Measurements from ENCODE around the gene CHST15. TPM values are rescaled to one million over a fixed set of nuclear protein-coding genes. Genes with fewer than 3 reads are reported as not detected.

CHST15 gene
- total and polyA plus RNA-seq, 2 of the 8 experiments (the other 6 are each of a cell fraction or from before 2014, with no cell fraction given): 8.8 to 9.1 TPM

GRCh38 chr10:124047427-124048152 is 45.8 kb downstream of the CHST15 start:
- 87% methylated on average over 6 of the region's 6 CpGs; no CpG with 5 or more reads in 1 of the 2 experiments for WGBS, 2 experiments (ENCODE audit: extremely low coverage in 1 of 2, insufficient coverage in 1 of 2, insufficient read length in 1 of 2, insufficient replicate concordance in 2 of 2, low coverage in 1 of 2, low lambda C conversion rate in 2 of 2, missing lambda C conversion rate in 1 of 2)
- CTCF ChIA-PET (ENCODE audit: partially characterized antibody): interaction anchor here (0.8 to 2.5 kb wide), 3 partner anchors 13 to 52 kb away, joined by 3 to 8 read pairs (median 3); no protein-coding TSS in a partner anchor

More at GRCh38 chr10:124047427-124048152, 45.8 kb downstream of the CHST15 start:
- DNase-seq (ENCODE audit: low read depth in 1 of 2, low spot score in 2 of 2) (no peak), FAIRE-seq (no peak)
- Histone ChIP-seq H2BK20ac (ENCODE audit: low read length) (no peak overlapping the region), H4K5ac (ENCODE audit: insufficient read length, low read depth, low read length) (no peak overlapping the region), H3K79me1 (ENCODE audit: low read depth, low read length) (peaks cover 3% of the 10 kb centered on the region; the same call in 1 of the 2 replicates), H3K23ac (ENCODE audit: insufficient read length) (no peak overlapping the region), H2AFZ (ENCODE audit: low read length) (no peak overlapping the region), H3K14ac (ENCODE audit: insufficient read length) (no peak overlapping the region), H3K4me3 (ENCODE audit: extremely low read depth in 1 of 4, insufficient read depth in 2 of 4, low read depth in 3 of 4, low read length in 4 of 4) (no peak overlapping the region), H3K18ac (ENCODE audit: extremely low read depth, low read length) (no peak overlapping the region), H3K36me3 (ENCODE audit: control insufficient read depth in 2 of 4, insufficient read depth in 4 of 4, low read length in 3 of 4) (no peaks in the 10 kb centered on the region), H3K23me2 (ENCODE audit: low read depth, low read length) (no peaks in the 10 kb centered on the region), H3K4ac (replicated peaks; ENCODE audit: insufficient read length, low read depth, low read length) (no peak overlapping the region), H2BK15ac (ENCODE audit: low read length) (no peak overlapping the region), H2BK120ac (replicated peaks; ENCODE audit: low read depth, low read length) (no peak overlapping the region), H3K56ac (replicated peaks; ENCODE audit: insufficient read length, low read depth, low read length) (no peak overlapping the region), H2BK12ac (ENCODE audit: low read depth, low read length) (no peak overlapping the region), H3K27me3 (replicated peaks in 1 of 4; ENCODE audit: control insufficient read depth in 3 of 4, extremely low read depth in 1 of 4, insufficient read depth in 3 of 4, low read length in 3 of 4) (no peaks in the 10 kb centered on the region; a peak in 1 of 7 replicates), H2BK5ac (ENCODE audit: low read depth, low read length) (no peak overlapping the region), H4K91ac (replicated peaks; ENCODE audit: insufficient read length, low read length) (no peak overlapping the region), H3K9ac (replicated peaks in 1 of 4; ENCODE audit: extremely low read depth in 1 of 4, low read depth in 3 of 4, low read length in 3 of 4) (no peak overlapping the region), H3K27ac (ENCODE audit: low read depth, low read length) (no peak overlapping the region), H3K4me2 (ENCODE audit: insufficient read depth in 1 of 2, low read depth in 2 of 2, low read length in 2 of 2) (no peak overlapping the region), H4K20me1 (replicated peaks in 1 of 2; ENCODE audit: control insufficient read depth in 1 of 2, insufficient read depth in 2 of 2, low read length in 2 of 2) (no peaks in the 10 kb centered on the region), H2AK5ac (ENCODE audit: low read depth, low read length) (no peak overlapping the region), H3K79me2 (ENCODE audit: control insufficient read depth in 1 of 2, insufficient read depth in 2 of 2, low read length in 2 of 2) (no peaks in the 10 kb centered on the region), H3K9me3 (ENCODE audit: insufficient read depth in 2 of 2, low read depth in 1 of 2, low read length in 1 of 2) (no peaks in the 10 kb centered on the region), H4K8ac (ENCODE audit: extremely low read depth, insufficient read depth, low read length) (no peak overlapping the region), H3K4me1 (replicated peaks in 1 of 4; ENCODE audit: control insufficient read depth in 3 of 4, insufficient read depth in 4 of 4, low read length in 3 of 4) (peaks cover 0 to 3% (median under 1%) of the 10 kb centered on the region in 4 experiments; a peak in 2 of 7 replicates)
- no peak for TF ChIP-seq CTCF (IDR thresholded peaks at IDR 0.05; ENCODE audit: control extremely low read depth in 1 of 3, insufficient read depth in 1 of 3, low read depth in 1 of 3, low read length in 3 of 3)
- POLR2A ChIA-PET (ENCODE audit: partially characterized antibody): no interaction called here
